B cell (primary cell): ENCODE data around the gene CAV3.

Source experiments
- EZH2 ChIP-seq: IDR thresholded peaks from 2 replicates; pipeline ENCODE4 v1.6.1; 2012; ENCODE audit warnings: borderline replicate concordance, low read depth, mild to moderate bottlenecking, moderate library complexity, low read length; ENCODE audit not compliant: insufficient read depth, poor library complexity, severe bottlenecking
- TF ChIP-seq, protein P1 (sequence below): fragments of 200-600 bp; IDR thresholded peaks from one replicate; pipeline ENCODE4 v1.8.0; 2022; ENCODE audit warnings: antibody characterized with exemption, mild to moderate bottlenecking

DNA sequence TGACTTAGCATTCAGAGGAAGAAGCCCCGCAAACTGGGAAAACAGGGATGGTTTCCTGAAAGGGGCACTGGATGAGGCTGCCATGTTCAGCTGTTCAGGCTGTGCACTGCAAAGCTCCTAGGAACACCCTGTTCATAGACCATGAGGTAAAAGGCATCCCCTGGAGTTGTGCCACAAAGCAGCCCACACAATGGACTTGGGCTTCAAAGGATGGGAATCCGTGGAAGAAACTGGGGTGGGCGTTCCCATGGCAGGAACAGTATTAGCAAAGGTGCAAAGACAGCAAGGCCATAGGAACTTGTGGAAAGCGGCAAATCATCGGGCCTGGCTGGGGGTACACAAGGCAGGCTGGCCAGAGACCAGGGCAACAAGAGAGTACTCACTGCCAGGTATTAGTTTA lies 26.9 kb downstream of the CAV3 start:
- TF ChIP-seq, protein P1, sequence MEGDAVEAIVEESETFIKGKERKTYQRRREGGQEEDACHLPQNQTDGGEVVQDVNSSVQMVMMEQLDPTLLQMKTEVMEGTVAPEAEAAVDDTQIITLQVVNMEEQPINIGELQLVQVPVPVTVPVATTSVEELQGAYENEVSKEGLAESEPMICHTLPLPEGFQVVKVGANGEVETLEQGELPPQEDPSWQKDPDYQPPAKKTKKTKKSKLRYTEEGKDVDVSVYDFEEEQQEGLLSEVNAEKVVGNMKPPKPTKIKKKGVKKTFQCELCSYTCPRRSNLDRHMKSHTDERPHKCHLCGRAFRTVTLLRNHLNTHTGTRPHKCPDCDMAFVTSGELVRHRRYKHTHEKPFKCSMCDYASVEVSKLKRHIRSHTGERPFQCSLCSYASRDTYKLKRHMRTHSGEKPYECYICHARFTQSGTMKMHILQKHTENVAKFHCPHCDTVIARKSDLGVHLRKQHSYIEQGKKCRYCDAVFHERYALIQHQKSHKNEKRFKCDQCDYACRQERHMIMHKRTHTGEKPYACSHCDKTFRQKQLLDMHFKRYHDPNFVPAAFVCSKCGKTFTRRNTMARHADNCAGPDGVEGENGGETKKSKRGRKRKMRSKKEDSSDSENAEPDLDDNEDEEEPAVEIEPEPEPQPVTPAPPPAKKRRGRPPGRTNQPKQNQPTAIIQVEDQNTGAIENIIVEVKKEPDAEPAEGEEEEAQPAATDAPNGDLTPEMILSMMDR = no peak
- TF ChIP-seq EZH2 = no peak
